ENCODE data around the gene CCDC175.

The CCDC175 gene

DNA sequence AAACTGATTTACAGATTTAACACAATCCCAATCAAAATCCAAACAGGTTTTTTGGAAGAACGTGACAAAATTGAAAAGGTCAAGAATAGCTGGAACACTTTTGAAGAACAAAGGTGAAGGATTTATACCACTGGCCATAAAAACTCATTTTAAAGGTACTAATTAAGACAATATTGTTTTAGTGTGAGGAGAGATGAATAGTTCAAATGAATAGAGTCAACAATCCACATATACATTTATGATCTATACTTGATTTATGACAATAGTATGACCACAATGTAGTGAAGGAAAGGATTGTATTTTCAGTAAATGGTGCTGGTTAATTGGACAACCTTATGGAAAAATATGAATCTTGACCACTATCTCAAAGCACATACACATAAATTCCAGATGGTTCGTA is 29.3 kb downstream of the CCDC175 start:
- Histone ChIP-seq H3K9me2 (replicated peaks; ENCODE audit: low read depth, low read length) (no peaks in the 10 kb centered on the region), H3K4me1 (ENCODE audit: insufficient read depth, low read length, poor library complexity, severe bottlenecking) (no peaks in the 10 kb centered on the region), H3K4me3 (ENCODE audit: low read length, poor library complexity, severe bottlenecking) (no peak overlapping the region), H3K9me3 (ENCODE audit: insufficient read depth, low read depth, low read length) (no peaks in the 10 kb centered on the region), H4K20me1 (ENCODE audit: insufficient read depth, low read length, poor library complexity, severe bottlenecking) (no peaks in the 10 kb centered on the region), H3K27me3 (ENCODE audit: insufficient read depth, low read length, poor library complexity, severe bottlenecking) (no peaks in the 10 kb centered on the region), H3K4me2 (ENCODE audit: low read depth, low read length, poor library complexity, severe bottlenecking) (no peak overlapping the region), H3K36me3 (ENCODE audit: insufficient read depth, low read length) (no peaks in the 10 kb centered on the region), H3F3A (ENCODE audit: low read depth) (no peaks in the 10 kb centered on the region), H3K79me2 (ENCODE audit: insufficient read depth, low read length) (no peaks in the 10 kb centered on the region), H2AFZ (ENCODE audit: low read length) (no peak overlapping the region), H3K9ac (ENCODE audit: low read depth, low read length, poor library complexity, severe bottlenecking) (no peak overlapping the region)
- TF ChIP-seq, protein P1, sequence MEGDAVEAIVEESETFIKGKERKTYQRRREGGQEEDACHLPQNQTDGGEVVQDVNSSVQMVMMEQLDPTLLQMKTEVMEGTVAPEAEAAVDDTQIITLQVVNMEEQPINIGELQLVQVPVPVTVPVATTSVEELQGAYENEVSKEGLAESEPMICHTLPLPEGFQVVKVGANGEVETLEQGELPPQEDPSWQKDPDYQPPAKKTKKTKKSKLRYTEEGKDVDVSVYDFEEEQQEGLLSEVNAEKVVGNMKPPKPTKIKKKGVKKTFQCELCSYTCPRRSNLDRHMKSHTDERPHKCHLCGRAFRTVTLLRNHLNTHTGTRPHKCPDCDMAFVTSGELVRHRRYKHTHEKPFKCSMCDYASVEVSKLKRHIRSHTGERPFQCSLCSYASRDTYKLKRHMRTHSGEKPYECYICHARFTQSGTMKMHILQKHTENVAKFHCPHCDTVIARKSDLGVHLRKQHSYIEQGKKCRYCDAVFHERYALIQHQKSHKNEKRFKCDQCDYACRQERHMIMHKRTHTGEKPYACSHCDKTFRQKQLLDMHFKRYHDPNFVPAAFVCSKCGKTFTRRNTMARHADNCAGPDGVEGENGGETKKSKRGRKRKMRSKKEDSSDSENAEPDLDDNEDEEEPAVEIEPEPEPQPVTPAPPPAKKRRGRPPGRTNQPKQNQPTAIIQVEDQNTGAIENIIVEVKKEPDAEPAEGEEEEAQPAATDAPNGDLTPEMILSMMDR (conservative IDR thresholded peaks at IDR 0.05; ENCODE audit: low read length), result no peak
- no peak for TF ChIP-seq EZH2phosphoT487 (IDR thresholded peaks at IDR 0.05; ENCODE audit: borderline replicate concordance)

DNA sequence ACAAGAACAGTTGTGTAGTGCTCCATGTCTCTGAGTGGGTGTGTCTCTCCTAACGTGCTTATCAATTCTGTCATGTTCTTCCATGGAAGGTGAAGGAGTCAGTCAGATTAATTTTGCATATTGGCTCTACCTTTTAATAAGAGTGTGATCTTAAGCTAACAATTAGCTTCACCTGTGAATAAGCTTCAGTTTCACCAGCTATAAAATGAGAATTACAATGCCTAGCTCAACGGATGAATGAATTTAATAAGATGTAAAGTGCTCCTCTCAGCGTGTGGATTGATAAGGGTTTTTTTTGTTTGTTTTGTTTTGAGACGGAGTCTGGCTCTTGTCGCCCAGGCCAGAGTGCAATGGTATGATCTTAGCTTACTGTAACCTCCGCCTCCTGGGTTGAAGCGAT is 32.7 kb downstream of the CCDC175 start:
- H3K27me3 ChIP-seq (ENCODE audit: insufficient read depth, low read length, poor library complexity, severe bottlenecking), result no peaks in the 10 kb centered on the region
- H3K79me2 ChIP-seq (ENCODE audit: insufficient read depth, low read length), result no peaks in the 10 kb centered on the region
- no peaks in the 10 kb centered on the region for H3K36me3 ChIP-seq (ENCODE audit: insufficient read depth, low read length)
- H3K9ac ChIP-seq (ENCODE audit: low read depth, low read length, poor library complexity, severe bottlenecking), result no peak overlapping the region
- no peaks in the 10 kb centered on the region for H3K4me1 ChIP-seq (ENCODE audit: insufficient read depth, low read length, poor library complexity, severe bottlenecking)
- H3K4me2 ChIP-seq (ENCODE audit: low read depth, low read length, poor library complexity, severe bottlenecking), result no peak overlapping the region
- TF ChIP-seq EZH2phosphoT487 (IDR thresholded peaks at IDR 0.05; ENCODE audit: borderline replicate concordance), result no peak
- TF ChIP-seq, protein P1 (conservative IDR thresholded peaks at IDR 0.05; ENCODE audit: low read length), result no peak
- no peaks in the 10 kb centered on the region for H3K9me2 ChIP-seq (replicated peaks; ENCODE audit: low read depth, low read length)
- H2AFZ ChIP-seq (ENCODE audit: low read length), result no peak overlapping the region
- H3K4me3 ChIP-seq (ENCODE audit: low read length, poor library complexity, severe bottlenecking), result no peak overlapping the region
- no peaks in the 10 kb centered on the region for H4K20me1 ChIP-seq (ENCODE audit: insufficient read depth, low read length, poor library complexity, severe bottlenecking)
- H3F3A ChIP-seq (ENCODE audit: low read depth), result no peaks in the 10 kb centered on the region
- no peaks in the 10 kb centered on the region for H3K9me3 ChIP-seq (ENCODE audit: insufficient read depth, low read depth, low read length)

DNA sequence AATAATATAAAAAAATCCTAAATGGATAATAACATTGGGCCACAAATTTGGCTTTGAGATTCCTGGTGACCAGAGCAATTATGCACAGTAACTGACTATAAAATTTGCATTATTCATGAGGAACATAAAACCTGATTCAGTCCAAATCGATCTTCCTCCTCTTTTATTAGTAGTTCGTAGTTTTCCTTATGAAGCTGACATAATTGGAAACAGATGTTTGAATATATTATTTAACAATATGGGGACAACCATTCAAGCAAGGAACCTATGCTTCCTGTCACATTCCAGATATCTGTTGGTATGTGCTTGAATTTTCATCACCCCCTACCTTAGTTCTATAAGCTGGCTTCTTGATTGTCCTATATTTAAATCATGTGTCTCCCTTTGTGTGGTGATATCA is 34.9 kb downstream of the CCDC175 start:
- no peaks in the 10 kb centered on the region for H3F3A ChIP-seq (ENCODE audit: low read depth)
- no peak overlapping the region for H2AFZ ChIP-seq (ENCODE audit: low read length)
- no peaks in the 10 kb centered on the region for H3K79me2 ChIP-seq (ENCODE audit: insufficient read depth, low read length)
- no peak overlapping the region for H3K4me3 ChIP-seq (ENCODE audit: low read length, poor library complexity, severe bottlenecking)
- no peaks in the 10 kb centered on the region for H3K36me3 ChIP-seq (ENCODE audit: insufficient read depth, low read length)
- H3K9ac ChIP-seq (ENCODE audit: low read depth, low read length, poor library complexity, severe bottlenecking), result no peak overlapping the region
- no peaks in the 10 kb centered on the region for H4K20me1 ChIP-seq (ENCODE audit: insufficient read depth, low read length, poor library complexity, severe bottlenecking)
- H3K9me3 ChIP-seq (ENCODE audit: insufficient read depth, low read depth, low read length), result no peaks in the 10 kb centered on the region
- H3K4me2 ChIP-seq (ENCODE audit: low read depth, low read length, poor library complexity, severe bottlenecking), result no peak overlapping the region
- no peaks in the 10 kb centered on the region for H3K9me2 ChIP-seq (replicated peaks; ENCODE audit: low read depth, low read length)
- TF ChIP-seq, protein P1 (conservative IDR thresholded peaks at IDR 0.05; ENCODE audit: low read length), result no peak
- TF ChIP-seq EZH2phosphoT487 (IDR thresholded peaks at IDR 0.05; ENCODE audit: borderline replicate concordance), result no peak
- H3K4me1 ChIP-seq (ENCODE audit: insufficient read depth, low read length, poor library complexity, severe bottlenecking), result no peaks in the 10 kb centered on the region
- no peaks in the 10 kb centered on the region for H3K27me3 ChIP-seq (ENCODE audit: insufficient read depth, low read length, poor library complexity, severe bottlenecking)
